NCI-H1048 (cell line): ENCODE data around the gene IGFL4.
A peak's percentile ranks its signal among the peaks of the same experiment; 100 is the strongest.

Source experiments
- DNase-seq: peaks from one replicate; lab custom pipeline; 2025; lab: John Stamatoyannopoulos, UW

Gene IGFL4

GRCh38 chr19:46020819-46021125, 20.0 kb downstream of the IGFL4 start:
- no peak for DNase-seq

DNA sequence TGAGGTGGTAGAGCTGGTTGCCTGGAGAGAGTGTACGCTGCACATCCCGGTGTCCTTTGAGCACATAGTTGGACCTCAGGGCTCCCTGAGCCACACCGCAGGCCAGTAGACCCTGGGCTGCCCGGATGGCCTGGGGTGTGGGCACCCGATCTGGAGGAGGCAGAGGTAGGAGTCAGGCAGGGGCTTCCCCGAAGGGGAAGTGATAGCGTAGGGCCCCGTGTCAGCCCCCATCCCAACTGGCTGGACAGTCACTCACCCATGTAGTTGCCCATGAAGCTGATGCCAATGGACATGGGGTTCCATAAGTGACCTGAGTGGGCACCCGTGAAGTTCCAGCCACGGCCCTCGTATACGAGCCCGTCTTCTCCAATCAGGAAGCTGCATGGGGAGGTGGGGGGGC, 21.5 kb downstream of the IGFL4 start:
- no peak for DNase-seq

DNA sequence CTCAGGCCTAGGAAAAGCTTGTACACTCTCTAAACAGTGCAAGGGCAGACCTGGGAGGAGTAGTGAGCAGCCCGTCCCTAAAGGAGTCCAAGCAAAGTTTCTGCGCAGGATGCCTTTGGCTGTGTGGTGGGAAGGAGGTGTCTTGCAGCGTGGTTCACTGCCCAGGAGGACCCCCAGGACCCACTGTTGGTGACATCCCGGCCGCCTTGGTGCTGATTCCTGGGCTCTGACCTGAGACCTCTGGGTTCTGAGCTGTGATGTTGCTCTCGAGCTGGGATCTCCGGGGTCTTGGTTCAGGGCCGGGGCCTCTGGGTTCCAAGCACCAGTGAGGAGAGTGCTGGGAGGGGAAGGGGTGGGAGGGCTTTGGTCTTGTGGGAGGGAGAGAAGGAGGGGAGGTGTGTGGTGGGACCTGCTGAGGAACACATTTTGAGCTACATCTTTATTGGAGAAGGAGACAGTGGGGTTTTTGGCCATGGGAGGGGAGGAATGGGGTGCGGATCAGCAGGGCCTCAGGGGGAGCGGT, 22.0 kb downstream of the IGFL4 start:
- no peak for DNase-seq

- DNase-seq, result no peak
Observed at GRCh38 chr19:46017874-46018675, 22.7 kb downstream of the IGFL4 start.

DNA sequence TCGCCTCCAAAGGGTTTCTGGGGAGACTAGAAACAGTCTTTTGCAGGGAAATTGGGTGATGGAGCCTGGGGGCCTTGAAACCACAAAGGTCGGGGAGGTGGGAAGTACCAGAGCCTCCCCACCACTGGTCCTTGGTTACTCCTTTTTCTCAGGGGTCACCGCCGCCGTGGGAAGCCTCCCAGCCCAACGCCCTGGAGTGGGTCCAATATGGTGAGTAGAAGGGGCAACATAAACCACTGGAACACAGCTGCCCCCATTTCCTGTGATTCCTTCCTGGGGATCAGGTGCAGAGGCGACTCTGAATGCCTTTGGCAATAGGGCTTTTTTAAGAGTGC, 23.7 kb downstream of the IGFL4 start:
- DNase-seq, result no peak

DNA sequence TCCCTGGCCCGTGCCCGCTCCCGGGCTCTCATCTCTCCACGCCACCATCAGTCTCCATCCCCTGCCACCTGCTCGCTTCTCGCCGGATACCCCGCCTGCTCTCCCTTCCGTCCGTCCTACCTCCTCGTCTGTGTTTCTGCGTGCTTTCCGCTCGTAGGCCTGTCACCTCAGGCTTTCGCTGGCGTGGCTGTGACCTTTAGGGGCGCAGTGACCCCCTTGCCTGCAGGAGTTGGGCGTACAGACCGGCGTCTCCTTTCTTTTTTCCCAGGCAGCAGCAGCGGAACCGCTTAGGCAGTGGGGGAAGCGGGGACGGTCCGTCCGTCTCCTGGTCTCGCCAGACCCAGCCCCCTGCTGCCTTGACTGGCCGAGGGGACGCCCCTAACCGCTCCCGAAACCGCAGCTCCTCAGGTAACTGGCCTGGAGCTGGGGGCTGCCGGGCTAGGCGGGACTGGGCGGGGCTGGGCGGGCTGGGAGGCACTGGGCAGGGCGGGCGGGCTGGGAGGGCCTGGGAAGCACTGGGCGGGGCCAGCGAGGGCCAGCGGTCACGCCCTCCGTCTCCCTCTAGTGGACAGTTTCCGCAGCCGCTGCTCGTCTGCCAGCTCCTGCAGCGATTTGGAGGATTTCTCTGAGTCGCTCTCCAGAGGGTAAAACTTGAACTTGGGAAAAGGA, 24.2 kb downstream of the IGFL4 start:
- DNase-seq, result peak; percentile 71

DNA sequence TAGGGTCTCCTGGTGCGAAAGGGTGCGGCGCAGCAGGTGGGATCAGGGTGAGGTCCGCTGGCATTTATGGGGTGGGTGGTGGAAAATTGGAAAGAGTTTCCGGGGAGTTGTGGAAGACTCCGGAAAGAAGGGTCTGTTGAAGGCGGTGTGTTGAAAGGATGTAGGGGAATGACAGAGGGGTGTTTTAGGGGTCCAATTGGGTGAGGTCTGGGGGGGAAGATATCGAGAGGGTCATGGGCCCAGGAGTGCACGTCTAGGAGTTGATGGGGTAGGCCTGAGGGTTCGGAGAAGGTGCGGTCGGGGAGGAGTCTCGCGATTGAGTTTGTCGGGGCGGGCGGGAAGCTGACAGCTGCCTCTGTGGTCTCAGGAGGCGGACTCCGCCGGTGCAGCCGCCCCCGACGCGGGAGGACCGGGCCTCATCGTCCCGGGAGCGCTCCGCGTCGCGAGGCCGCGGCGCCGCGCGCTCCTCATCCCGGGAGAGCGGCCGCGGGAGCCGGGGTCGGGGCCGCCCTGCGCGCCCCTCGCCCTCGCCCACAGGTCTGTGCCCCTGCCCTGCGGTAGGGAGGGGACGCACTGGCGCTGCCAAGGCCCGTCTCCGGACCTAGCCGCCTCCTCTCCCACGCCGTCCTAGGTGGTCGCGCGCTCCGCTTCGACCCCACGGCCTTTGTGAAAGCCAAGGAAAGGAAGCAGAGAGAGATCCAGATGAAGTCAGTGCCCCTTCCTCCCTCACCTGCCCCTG, 24.9 kb downstream of the IGFL4 start:
- no peak for DNase-seq

DNA sequence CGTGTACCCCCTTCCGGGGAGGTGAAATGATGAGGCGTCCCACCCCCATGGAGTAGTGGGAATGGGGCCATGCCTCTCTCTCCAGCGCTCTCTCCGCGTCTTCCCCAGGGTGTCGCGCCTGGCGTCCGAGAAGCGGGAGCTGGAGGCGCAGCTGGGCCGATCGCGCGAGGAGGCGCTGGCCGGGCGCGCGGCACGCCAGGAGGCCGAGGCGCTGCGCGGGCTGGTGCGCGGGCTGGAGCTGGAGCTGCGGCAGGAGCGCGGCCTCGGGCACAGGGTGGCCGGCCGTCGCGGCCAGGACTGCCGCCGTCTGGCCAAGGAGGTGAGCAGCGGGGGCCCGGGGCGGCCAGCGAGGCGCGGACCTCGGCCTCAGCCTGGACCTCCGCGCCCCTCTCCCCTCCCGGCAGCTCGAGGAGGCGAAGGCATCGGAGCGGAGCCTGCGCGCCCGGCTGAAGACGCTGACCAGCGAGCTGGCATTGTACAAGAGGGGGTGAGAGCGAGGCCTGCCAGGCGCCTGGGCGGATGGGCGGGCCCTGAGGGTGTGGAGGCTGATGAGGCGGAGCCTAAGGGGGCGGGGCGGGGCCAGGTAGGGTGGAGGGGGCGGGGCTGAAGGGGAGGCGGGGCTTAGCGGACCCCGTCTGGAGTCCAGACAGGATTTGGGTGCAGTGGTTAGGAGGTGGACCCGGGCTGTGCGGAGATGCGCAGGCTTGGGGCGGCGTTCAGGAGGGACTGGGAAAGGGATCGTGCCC, 25.7 kb downstream of the IGFL4 start:
- peak; percentile 24 for DNase-seq

- DNase-seq, result no peak
Observed at GRCh38 chr19:46014534-46014933, 26.3 kb downstream of the IGFL4 start.

- DNase-seq, result peak; percentile 1
Observed at GRCh38 chr19:46009530-46010510, 31.0 kb downstream of the IGFL4 start.

GRCh38 chr19:46006411-46006810, 34.4 kb downstream of the IGFL4 start:
- no peak for DNase-seq

- no peak for DNase-seq
Observed at GRCh38 chr19:46002678-46003275, 38.0 kb downstream of the IGFL4 start.

DNA sequence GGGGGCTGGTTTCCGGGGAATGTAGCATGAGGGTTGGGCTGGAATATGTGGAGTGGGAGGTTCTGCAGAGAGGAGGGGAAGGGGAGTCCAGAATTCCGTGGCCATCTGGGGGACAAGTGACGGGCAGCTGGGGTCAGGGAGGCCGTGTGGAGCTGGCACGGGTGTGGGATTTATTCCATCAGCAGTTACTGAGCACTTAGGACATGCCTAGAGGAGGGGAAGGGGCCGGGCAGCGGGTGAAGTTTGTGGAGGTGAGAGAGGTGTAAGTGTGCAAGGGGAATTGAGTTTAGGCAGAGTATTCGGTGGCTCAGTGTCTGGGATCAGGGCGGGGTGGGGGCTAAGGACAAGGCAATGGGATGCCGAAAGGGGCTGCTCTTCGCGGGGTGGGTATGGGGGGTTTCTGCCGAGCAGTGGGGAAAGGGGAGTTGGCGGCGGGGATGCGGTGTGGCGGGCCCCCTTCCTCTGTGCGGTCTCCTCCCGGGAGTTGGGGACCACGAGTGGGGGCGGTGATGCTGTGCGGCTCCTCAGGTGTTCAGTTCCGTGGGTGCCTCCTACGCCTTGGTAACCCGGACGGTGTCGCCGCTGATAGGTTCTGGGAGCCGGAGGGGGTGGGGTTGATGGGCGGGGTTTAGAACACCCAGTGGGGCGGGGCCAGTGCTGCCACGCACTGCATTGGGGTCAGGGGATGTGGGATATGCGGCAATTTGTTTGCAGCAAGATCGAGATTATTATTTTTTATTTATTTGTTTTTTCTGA, 40.1 kb downstream of the IGFL4 start:
- DNase-seq, result peak; percentile 5

DNA sequence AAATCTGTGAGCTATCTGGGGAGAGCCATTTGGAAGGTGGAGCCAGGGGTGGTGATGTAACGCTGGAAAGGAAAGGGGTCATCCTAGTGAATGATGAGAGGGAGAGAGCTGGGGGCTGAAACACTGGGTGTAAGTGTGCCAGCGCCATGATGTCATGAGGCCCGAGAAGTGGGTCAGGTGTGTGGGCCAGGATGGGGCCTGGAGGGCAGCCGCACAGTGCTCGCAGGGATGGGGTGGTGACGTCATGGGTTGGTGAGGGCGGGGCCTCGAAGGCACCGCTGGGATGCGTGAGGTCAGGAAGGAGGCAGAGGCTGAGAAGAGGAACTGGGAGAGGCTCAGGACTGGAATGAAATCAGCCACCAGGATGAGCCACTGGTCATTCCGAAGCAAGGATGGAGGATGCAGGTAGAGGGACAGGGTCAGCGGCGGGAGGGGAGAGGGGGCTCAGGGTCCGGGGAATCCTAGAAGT, 41.1 kb downstream of the IGFL4 start:
- no peak for DNase-seq

DNA sequence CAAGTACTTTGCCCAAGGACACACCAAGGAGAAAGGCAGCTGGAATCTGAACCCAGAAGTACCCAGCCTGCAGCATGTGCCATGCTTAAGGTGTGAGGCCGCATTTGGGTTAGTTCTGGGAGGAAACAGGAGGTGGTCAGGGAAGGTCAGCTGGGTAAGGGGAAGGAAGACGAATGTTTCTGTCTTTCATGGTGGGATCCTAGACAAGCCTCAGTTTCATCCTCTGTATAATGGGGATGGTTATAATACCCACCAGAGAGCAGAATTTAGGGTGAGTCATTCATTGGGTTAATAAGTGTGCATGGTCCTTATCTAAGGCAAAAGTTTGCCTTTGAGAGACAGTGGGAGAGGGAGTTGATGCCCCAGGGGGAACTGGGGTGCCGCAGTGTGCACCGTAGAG, 42.0 kb downstream of the IGFL4 start:
- no peak for DNase-seq

GRCh38 chr19:45996933-45997332, 43.9 kb downstream of the IGFL4 start:
- DNase-seq, result no peak

- DNase-seq, result no peak
Observed at GRCh38 chr19:45995715-45996385, 45.0 kb downstream of the IGFL4 start.

GRCh38 chr19:45994998-45995714, 45.6 kb downstream of the IGFL4 start, which contains the start of gene CCDC61:
TSS of gene CCDC61 (plus strand) at chr19:45995467. CDS start at chr19:46003019, 7,552 bp downstream.
- peak; percentile 95 for DNase-seq
